Measurements from ENCODE around the gene ATP8A2. TPM values are rescaled to one million over a fixed set of nuclear protein-coding genes. Genes with fewer than 3 reads are reported as not detected.

The ATP8A2 gene
- total RNA-seq, 1 donor from 2014 or later, result not detected

DNA sequence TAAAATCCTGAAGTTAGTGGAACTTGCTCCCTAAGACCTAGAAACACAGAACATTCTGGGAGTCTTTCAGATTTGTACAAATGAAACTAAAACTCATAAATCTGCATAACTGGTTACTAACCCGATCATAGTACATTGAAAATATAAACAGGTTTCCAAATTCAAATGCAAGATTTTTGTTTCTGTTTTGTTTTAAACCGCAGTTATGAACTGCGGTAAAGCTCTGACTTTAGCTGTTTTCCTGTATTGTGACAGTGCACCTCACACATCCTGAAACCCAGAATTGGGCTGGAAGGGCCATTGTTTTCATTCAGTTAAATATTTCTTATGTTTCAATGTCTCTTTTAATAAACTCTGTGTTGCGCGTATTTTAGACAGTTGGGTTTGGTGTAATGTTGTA, 475.4 kb downstream of the ATP8A2 start:
- Histone ChIP-seq H3K4me3 (ENCODE audit: low read depth, low read length) (no peak overlapping the region), H3K27me3 (ENCODE audit: control insufficient read depth, insufficient read depth, low read length) (no peaks in the 10 kb centered on the region), H3K36me3 (ENCODE audit: control insufficient read depth, insufficient read depth, low read length) (no peaks in the 10 kb centered on the region)
- FAIRE-seq, result no peak
- no peak for DNase-seq (ENCODE audit: low read depth)
- TF ChIP-seq, protein P1, sequence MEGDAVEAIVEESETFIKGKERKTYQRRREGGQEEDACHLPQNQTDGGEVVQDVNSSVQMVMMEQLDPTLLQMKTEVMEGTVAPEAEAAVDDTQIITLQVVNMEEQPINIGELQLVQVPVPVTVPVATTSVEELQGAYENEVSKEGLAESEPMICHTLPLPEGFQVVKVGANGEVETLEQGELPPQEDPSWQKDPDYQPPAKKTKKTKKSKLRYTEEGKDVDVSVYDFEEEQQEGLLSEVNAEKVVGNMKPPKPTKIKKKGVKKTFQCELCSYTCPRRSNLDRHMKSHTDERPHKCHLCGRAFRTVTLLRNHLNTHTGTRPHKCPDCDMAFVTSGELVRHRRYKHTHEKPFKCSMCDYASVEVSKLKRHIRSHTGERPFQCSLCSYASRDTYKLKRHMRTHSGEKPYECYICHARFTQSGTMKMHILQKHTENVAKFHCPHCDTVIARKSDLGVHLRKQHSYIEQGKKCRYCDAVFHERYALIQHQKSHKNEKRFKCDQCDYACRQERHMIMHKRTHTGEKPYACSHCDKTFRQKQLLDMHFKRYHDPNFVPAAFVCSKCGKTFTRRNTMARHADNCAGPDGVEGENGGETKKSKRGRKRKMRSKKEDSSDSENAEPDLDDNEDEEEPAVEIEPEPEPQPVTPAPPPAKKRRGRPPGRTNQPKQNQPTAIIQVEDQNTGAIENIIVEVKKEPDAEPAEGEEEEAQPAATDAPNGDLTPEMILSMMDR (IDR thresholded peaks at IDR 0.05; ENCODE audit: insufficient read depth, low read length, severe bottlenecking), result no peak

GRCh38 chr13:25847635-25848626, 476.2 kb downstream of the ATP8A2 start:
- FAIRE-seq (no peak), DNase-seq (ENCODE audit: low read depth) (no peak)
- Histone ChIP-seq H3K36me3 (ENCODE audit: control insufficient read depth, insufficient read depth, low read length) (no peaks in the 10 kb centered on the region), H3K27me3 (ENCODE audit: control insufficient read depth, insufficient read depth, low read length) (no peaks in the 10 kb centered on the region), H3K4me3 (ENCODE audit: low read depth, low read length) (no peak overlapping the region)
- TF ChIP-seq, protein P1 (IDR thresholded peaks at IDR 0.05; ENCODE audit: insufficient read depth, low read length, severe bottlenecking), result no peak

DNA sequence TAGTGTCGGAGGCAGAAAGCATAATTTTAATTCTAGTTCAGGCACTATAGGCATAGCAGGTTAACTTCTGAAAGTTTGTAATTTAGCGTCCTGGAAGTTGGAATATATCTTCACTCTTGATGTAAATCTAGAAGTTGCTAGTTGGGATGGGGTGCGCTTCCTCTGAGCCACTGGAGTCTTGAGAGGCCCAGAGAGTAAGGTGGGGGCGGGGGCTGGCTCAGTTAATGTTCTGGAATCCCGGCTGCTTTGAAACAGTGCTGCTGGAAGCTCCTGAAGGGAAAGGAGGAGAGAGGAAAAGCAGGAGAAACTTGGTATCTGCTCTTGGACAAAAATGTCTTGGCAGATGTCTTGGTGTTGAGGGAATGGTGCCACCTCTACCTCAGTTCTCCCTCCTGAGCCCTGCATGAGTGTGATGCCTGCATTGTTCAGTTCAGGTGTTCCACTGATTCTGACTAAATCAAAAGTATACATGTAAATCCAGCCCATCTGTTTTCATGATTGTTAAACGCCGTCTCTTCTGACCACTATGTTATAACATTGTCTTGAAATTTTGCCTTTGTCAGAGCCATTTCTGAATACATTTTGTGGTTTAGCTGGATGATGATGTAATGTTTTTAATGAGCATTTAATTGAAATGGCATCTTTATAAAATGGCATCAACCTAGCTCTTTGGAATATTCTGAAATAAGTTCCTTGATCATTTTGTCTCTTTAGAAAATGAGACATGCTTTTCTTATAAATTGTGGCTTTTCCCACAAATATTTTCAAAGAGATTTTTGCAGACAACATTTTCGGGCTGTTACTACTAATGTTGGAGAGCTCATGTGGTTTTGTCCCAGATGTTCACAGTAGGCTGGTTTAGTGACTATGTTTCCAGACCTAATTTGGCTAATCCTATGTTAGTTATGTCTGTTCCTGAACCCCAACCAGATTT, 477.3 kb downstream of the ATP8A2 start:
- TF ChIP-seq, protein P1 (IDR thresholded peaks at IDR 0.05; ENCODE audit: insufficient read depth, low read length, severe bottlenecking), result no peak
- Histone ChIP-seq H3K36me3 (ENCODE audit: control insufficient read depth, insufficient read depth, low read length) (no peaks in the 10 kb centered on the region), H3K4me3 (ENCODE audit: low read depth, low read length) (no peak overlapping the region), H3K27me3 (ENCODE audit: control insufficient read depth, insufficient read depth, low read length) (no peaks in the 10 kb centered on the region)
- FAIRE-seq, result no peak
- DNase-seq (ENCODE audit: low read depth), result no peak

- Histone ChIP-seq H3K27me3 (ENCODE audit: control insufficient read depth, insufficient read depth, low read length) (no peaks in the 10 kb centered on the region), H3K36me3 (ENCODE audit: control insufficient read depth, insufficient read depth, low read length) (no peaks in the 10 kb centered on the region), H3K4me3 (ENCODE audit: low read depth, low read length) (no peak overlapping the region)
- TF ChIP-seq, protein P1 (IDR thresholded peaks at IDR 0.05; ENCODE audit: insufficient read depth, low read length, severe bottlenecking), result no peak
- FAIRE-seq, result no peak
- DNase-seq (ENCODE audit: low read depth), result no peak
Measured at GRCh38 chr13:25857830-25858229, 486.1 kb downstream of the ATP8A2 start.

GRCh38 chr13:25859528-25859927, 487.8 kb downstream of the ATP8A2 start:
- no peak overlapping the region for H3K4me3 ChIP-seq (ENCODE audit: low read depth, low read length)
- no peaks in the 10 kb centered on the region for H3K27me3 ChIP-seq (ENCODE audit: control insufficient read depth, insufficient read depth, low read length)
- H3K36me3 ChIP-seq (ENCODE audit: control insufficient read depth, insufficient read depth, low read length), result no peaks in the 10 kb centered on the region
- TF ChIP-seq, protein P1 (IDR thresholded peaks at IDR 0.05; ENCODE audit: insufficient read depth, low read length, severe bottlenecking), result no peak
- no peak for FAIRE-seq
- no peak for DNase-seq (ENCODE audit: low read depth)
